Erythroblast (primary cell): ENCODE measurements around the gene REEP6.

Experiments
- GATA1 ChIP-seq: IDR thresholded peaks from 2 replicates; pipeline ENCODE4 v1.6.1; 2011; ENCODE audit warnings: low read depth, mild to moderate bottlenecking, control low read depth, low read length, moderate library complexity
- POLR2A ChIP-seq: IDR thresholded peaks from 2 replicates; pipeline ENCODE4 v1.6.1; 2011; ENCODE audit warnings: mild to moderate bottlenecking, low read length

DNA sequence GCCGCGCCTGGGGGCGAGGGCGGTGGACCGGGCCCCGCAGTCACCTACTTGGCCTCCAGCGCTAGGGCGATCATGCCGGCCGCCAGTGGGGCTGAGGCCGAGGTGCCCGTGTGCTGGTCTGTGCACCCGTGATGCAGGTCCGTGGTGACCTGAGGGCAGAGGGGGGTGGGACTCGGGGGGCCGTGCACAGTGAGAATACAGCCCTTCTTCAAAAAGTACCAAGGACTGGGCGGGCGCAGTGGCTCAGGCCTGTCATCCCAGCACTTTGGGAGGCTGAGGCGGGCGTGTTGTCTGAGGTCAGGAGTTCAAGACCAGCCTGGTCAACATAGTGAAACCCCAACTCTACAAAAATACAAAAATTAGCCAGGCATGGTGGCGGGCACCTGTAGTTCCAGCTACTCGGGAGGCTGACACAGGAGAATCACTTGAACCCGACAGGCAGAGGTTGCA, 7.0 kb upstream of the REEP6 start:
- no peak for TF ChIP-seq POLR2A
- TF ChIP-seq GATA1, result no peak
